Measurements from ENCODE around the gene YIPF2.
A peak's percentile ranks its signal among the peaks of the same experiment; 100 is the strongest.

Gene YIPF2

GRCh38 chr19:10921199-10921909, 7.1 kb downstream of the YIPF2 start:
- Mint-ChIP-seq H3K4me3 (no peak overlapping the region), H3K9me3 (no peaks in the 10 kb centered on the region), H3K36me3 (ENCODE audit: low read depth) (peaks cover 23% of the 10 kb centered on the region), H3K27ac (peak overlapping the region; percentile 91), H3K4me1 (peaks cover 5% of the 10 kb centered on the region), H3K27me3 (ENCODE audit: low read depth, poor library complexity) (no peaks in the 10 kb centered on the region)
- TF ChIP-seq, protein P1, sequence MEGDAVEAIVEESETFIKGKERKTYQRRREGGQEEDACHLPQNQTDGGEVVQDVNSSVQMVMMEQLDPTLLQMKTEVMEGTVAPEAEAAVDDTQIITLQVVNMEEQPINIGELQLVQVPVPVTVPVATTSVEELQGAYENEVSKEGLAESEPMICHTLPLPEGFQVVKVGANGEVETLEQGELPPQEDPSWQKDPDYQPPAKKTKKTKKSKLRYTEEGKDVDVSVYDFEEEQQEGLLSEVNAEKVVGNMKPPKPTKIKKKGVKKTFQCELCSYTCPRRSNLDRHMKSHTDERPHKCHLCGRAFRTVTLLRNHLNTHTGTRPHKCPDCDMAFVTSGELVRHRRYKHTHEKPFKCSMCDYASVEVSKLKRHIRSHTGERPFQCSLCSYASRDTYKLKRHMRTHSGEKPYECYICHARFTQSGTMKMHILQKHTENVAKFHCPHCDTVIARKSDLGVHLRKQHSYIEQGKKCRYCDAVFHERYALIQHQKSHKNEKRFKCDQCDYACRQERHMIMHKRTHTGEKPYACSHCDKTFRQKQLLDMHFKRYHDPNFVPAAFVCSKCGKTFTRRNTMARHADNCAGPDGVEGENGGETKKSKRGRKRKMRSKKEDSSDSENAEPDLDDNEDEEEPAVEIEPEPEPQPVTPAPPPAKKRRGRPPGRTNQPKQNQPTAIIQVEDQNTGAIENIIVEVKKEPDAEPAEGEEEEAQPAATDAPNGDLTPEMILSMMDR (IDR thresholded peaks at IDR 0.05): no peak
- no peak for DNase-seq

DNA sequence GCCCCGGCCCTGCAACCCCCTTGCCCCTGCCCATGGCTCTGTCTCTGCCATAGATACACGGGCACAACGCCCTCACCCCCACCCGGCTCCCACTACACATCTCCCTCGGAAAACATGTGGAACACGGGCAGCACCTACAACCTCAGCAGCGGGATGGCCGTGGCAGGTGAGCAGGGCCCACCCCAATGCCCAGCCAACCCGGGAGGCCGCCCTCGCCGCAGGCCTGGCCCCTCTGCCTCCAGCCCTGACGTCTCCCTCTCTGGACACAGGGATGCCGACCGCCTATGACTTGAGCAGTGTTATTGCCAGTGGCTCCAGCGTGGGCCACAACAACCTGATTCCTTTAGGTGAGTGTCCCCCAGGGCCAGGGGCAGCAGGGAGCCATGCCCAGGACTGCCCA, 7.7 kb downstream of the YIPF2 start:
- TF ChIP-seq, protein P1 (IDR thresholded peaks at IDR 0.05): no peak
- Mint-ChIP-seq H3K36me3 (ENCODE audit: low read depth) (peaks cover 23% of the 10 kb centered on the region), H3K27me3 (ENCODE audit: low read depth, poor library complexity) (no peaks in the 10 kb centered on the region), H3K4me3 (no peak overlapping the region), H3K4me1 (peaks cover 5% of the 10 kb centered on the region), H3K27ac (peak overlapping the region; percentile 91), H3K9me3 (no peaks in the 10 kb centered on the region)
- no peak for DNase-seq

GRCh38 chr19:10920288-10920655, 8.2 kb downstream of the YIPF2 start:
- no peak for DNase-seq
- TF ChIP-seq, protein P1 (IDR thresholded peaks at IDR 0.05): no peak
- Mint-ChIP-seq H3K27ac (peak overlapping the region; percentile 68), H3K36me3 (ENCODE audit: low read depth) (peaks cover 21% of the 10 kb centered on the region), H3K9me3 (no peaks in the 10 kb centered on the region), H3K4me1 (peaks cover 2% of the 10 kb centered on the region), H3K4me3 (no peak overlapping the region), H3K27me3 (ENCODE audit: low read depth, poor library complexity) (no peaks in the 10 kb centered on the region)

GRCh38 chr19:10919352-10920287, 8.8 kb downstream of the YIPF2 start:
- Mint-ChIP-seq H3K36me3 (ENCODE audit: low read depth) (peaks cover 17% of the 10 kb centered on the region), H3K27me3 (ENCODE audit: low read depth, poor library complexity) (no peaks in the 10 kb centered on the region), H3K4me3 (no peak overlapping the region), H3K9me3 (no peaks in the 10 kb centered on the region), H3K4me1 (no peaks in the 10 kb centered on the region), H3K27ac (peak overlapping the region; percentile 68)
- TF ChIP-seq, protein P1 (IDR thresholded peaks at IDR 0.05): no peak
- DNase-seq: no peak

- Mint-ChIP-seq H3K27me3 (ENCODE audit: low read depth, poor library complexity) (no peaks in the 10 kb centered on the region), H3K9me3 (no peaks in the 10 kb centered on the region), H3K27ac (peak overlapping the region; percentile 42), H3K4me1 (no peaks in the 10 kb centered on the region), H3K36me3 (ENCODE audit: low read depth) (peaks cover 14% of the 10 kb centered on the region), H3K4me3 (no peak overlapping the region)
- TF ChIP-seq, protein P1 (IDR thresholded peaks at IDR 0.05): no peak
- DNase-seq: no peak
Observed at GRCh38 chr19:10918359-10918758, 10.1 kb downstream of the YIPF2 start.

All from nephron progenitor cell (in vitro differentiated cells).